ENCODE results near the gene ZBTB42. TPM values are rescaled to one million over a fixed set of nuclear protein-coding genes. Genes with fewer than 3 reads are reported as not detected.

ZBTB42 gene
- total RNA-seq, 2 experiments from 2014 or later = 1.1 to 1.4 TPM

DNA sequence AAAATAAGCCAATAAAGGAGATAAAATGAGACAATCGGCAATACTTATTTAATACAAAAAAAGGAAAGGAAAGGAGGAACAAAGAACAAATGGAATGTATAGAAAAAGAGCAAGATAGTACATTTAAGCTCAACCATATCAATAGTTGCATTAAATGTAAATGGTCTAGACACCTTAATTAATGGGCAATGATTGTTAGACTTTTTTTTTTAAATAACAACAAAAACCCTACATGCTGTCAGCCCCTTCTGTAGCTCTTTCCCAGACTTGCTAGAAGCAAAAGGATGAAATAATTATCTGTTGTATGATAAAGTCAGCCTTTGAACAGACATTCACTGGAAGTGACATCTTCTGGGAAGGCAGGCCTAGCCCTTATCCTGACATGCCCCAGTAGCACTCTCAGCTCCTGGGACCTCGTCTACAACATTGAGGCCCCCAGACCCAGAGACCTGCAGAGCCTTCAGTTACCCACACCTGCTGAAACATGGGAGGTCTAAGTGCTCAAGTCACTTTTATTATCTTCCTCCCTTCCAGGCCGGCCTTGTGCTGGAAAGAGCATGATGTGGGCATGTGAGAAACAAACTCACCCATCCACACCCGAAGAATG lies 34.5 kb upstream of the ZBTB42 start:
- DNase-seq = no peak
- Mint-ChIP-seq H3K27ac (no peak overlapping the region), H3K36me3 (peaks cover 20% of the 10 kb centered on the region), H3K27me3 (no peaks in the 10 kb centered on the region), H3K4me3 (no peak overlapping the region), H3K9me3 (peaks cover 3% of the 10 kb centered on the region), H3K4me1 (peaks cover 9% of the 10 kb centered on the region)

DNA sequence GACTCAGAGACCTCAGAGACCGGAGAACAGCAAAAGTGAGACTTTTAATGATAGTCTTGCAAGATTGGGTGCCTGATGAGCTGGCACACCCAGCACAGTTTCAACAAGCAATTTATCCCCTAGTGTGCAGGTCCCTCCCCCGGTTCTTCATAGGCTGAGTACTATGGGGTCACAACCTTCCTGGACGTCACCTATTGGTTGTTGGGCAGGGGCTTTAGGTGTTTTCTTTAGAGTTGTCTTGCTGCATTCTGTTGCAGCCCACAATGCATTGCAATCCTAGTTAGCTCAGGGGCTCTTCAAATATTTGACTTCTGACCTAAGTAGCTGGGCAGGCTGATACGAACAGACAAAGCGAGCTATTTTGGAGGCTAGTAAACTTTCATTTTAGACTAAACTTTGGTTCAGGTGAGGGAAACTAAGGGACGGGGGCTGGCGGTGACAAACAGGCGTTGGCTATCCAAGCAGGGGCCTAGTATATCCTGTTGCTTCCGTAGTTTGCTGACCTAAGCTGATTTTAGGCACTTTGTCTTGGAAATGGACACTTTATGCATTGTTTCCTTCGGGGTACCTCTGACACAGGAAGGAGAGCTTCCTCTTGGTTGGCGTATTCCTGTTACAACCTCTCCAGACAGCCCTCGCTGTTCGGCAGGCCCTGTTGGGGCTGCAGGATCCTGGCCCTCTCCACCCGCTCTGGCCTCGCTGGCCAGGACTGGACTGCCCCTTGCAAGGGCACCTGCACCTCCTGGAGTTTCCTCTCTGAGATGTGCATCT lies 33.9 kb upstream of the ZBTB42 start:
- no peak for DNase-seq
- peaks cover 9% of the 10 kb centered on the region for H3K4me1 Mint-ChIP-seq
- no peak overlapping the region for H3K4me3 Mint-ChIP-seq
- peaks cover 3% of the 10 kb centered on the region for H3K9me3 Mint-ChIP-seq
- H3K27ac Mint-ChIP-seq = no peak overlapping the region
- no peaks in the 10 kb centered on the region for H3K27me3 Mint-ChIP-seq
- peaks cover 25% of the 10 kb centered on the region for H3K36me3 Mint-ChIP-seq

DNA sequence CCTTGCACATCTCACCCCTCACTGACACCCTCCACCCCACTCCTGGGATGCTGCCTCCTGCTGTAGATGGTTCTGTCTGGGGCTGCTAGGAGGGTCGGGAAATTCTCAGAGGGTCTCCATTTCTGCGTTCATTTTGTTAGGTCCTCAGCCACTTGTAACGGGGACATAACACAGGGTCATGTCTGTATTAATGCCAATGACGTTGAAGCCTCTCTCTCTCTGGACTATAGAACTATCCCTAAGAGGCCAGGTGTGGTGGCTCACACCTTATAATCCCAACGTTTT lies 33.3 kb upstream of the ZBTB42 start:
- H3K4me3 Mint-ChIP-seq = no peak overlapping the region
- peaks cover 3% of the 10 kb centered on the region for H3K9me3 Mint-ChIP-seq
- H3K36me3 Mint-ChIP-seq = peaks cover 23% of the 10 kb centered on the region
- H3K27ac Mint-ChIP-seq = no peak overlapping the region
- peaks cover 9% of the 10 kb centered on the region for H3K4me1 Mint-ChIP-seq
- no peaks in the 10 kb centered on the region for H3K27me3 Mint-ChIP-seq
- DNase-seq = no peak

- Mint-ChIP-seq H3K27ac (peak overlapping the region; percentile 46), H3K27me3 (no peaks in the 10 kb centered on the region), H3K36me3 (peaks cover 23% of the 10 kb centered on the region), H3K9me3 (peaks cover 3% of the 10 kb centered on the region), H3K4me3 (no peak overlapping the region), H3K4me1 (peaks cover 9% of the 10 kb centered on the region)
- DNase-seq = peak; percentile 90
Measured at GRCh38 chr14:104768437-104769323, 32.2 kb upstream of the ZBTB42 start.

- peak overlapping the region; percentile 56 for H3K27ac Mint-ChIP-seq
- peaks cover 3% of the 10 kb centered on the region for H3K9me3 Mint-ChIP-seq
- peaks cover 9% of the 10 kb centered on the region for H3K4me1 Mint-ChIP-seq
Measured at GRCh38 chr14:104769324-104770071, 31.4 kb upstream of the ZBTB42 start.

GRCh38 chr14:104770072-104770579 lies 30.8 kb upstream of the ZBTB42 start:
- H3K4me1 Mint-ChIP-seq = peaks cover 9% of the 10 kb centered on the region
- H3K27me3 Mint-ChIP-seq = no peaks in the 10 kb centered on the region
- no peak overlapping the region for H3K4me3 Mint-ChIP-seq
- no peak overlapping the region for H3K27ac Mint-ChIP-seq
- H3K36me3 Mint-ChIP-seq = peaks cover 25% of the 10 kb centered on the region
- peaks cover 3% of the 10 kb centered on the region for H3K9me3 Mint-ChIP-seq
- DNase-seq = no peak

More at GRCh38 chr14:104769324-104770071, 31.4 kb upstream of the ZBTB42 start:
- Mint-ChIP-seq H3K36me3 (peaks cover 23% of the 10 kb centered on the region), H3K4me3 (no peak overlapping the region), H3K27me3 (no peaks in the 10 kb centered on the region)
- no peak for DNase-seq

DNA sequence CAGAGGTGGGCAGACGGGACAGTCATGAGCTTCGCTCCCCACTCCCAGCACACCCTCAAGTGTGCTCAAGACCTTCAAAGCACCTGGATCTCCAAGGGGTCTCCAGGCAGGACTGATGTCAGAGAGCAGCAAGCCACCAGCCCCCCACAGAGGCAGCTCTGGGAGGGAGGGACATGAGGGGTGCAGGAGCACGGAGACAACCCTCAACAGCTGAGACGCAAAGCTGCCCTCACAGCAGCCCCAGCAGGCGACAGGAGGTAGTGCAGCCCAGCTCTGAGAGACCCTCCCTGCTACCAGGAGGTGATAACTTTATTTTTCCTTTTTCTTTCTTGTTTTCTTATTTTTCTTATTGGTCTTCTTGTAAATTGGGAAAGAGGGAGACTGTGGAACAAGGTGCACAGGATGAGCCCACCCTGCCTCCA lies 30.0 kb upstream of the ZBTB42 start:
- Mint-ChIP-seq H3K4me3 (no peak overlapping the region), H3K9me3 (peaks cover 3% of the 10 kb centered on the region), H3K27me3 (no peaks in the 10 kb centered on the region), H3K36me3 (peaks cover 23% of the 10 kb centered on the region), H3K27ac (no peak overlapping the region), H3K4me1 (peaks cover 9% of the 10 kb centered on the region)
- no peak for DNase-seq

DNA sequence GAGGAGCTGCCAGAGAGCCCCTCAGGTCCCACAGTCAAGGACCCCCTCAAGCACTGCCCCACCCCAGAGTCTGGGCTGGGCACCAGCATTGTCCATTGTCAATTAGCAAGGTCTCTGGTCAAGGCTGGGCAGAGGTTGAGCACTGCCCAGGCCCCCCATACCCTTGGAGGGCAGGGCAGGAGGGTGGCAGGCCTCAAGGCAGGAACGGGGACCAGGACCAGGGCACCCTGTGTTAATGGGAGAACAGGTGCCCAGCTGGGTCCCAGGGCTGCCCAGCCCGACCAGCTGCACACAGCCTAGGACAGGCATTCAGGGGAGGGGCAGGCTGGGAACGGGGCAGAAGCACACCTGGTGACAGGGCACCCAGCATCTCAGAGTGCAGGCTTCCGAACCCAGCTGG lies 29.5 kb upstream of the ZBTB42 start:
- no peak overlapping the region for H3K4me3 Mint-ChIP-seq
- DNase-seq = no peak
- H3K4me1 Mint-ChIP-seq = peaks cover 9% of the 10 kb centered on the region
- peaks cover 23% of the 10 kb centered on the region for H3K36me3 Mint-ChIP-seq
- no peaks in the 10 kb centered on the region for H3K27me3 Mint-ChIP-seq
- H3K9me3 Mint-ChIP-seq = peaks cover 3% of the 10 kb centered on the region
- H3K27ac Mint-ChIP-seq = no peak overlapping the region

- Mint-ChIP-seq H3K36me3 (peaks cover 27% of the 10 kb centered on the region), H3K9me3 (peaks cover 3% of the 10 kb centered on the region), H3K4me1 (peaks cover 9% of the 10 kb centered on the region), H3K4me3 (no peak overlapping the region), H3K27ac (no peak overlapping the region), H3K27me3 (no peaks in the 10 kb centered on the region)
- DNase-seq = no peak
Measured at GRCh38 chr14:104771918-104772706, 28.8 kb upstream of the ZBTB42 start.

DNA sequence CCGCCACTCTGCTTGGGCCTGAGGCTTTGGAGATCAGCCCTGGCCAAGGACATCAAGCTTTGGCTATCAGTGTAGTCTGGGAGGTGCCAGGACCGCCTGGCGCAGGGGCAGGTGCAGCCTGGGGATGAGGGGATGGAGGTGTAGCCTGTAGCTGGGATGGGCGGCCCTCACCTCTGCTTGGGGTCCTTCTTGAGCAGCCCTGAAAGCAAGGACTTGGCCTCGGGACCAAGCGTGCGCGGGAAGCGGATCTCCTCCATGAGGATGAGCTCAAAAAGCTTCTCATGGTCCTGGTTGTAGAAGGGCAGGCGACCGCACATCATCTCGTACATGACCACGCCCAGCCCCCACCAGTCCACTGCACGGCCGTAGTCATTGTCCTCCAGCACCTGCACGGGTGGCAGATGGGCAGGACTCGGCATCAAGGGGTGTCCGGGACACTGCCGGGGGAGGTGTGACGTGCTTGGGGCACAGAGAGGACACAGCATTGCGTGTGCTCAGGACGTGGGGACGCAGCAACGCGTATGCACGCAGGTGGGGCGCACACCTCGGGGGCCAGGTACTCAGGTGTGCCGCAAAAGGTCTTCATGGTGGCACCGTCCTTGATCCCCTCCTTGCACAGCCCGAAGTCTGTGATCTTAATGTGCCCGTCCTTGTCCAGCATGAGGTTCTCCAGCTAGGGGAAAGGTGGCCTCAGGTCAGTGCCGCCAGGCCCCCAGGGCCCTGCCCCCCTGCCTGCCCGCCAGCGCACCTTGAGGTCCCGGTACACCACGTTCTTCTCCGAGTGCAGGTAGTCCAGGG lies 28.0 kb upstream of the ZBTB42 start:
- H3K9me3 Mint-ChIP-seq = peaks cover 3% of the 10 kb centered on the region
- no peaks in the 10 kb centered on the region for H3K27me3 Mint-ChIP-seq
- peaks cover 9% of the 10 kb centered on the region for H3K4me1 Mint-ChIP-seq
- peaks cover 27% of the 10 kb centered on the region for H3K36me3 Mint-ChIP-seq
- DNase-seq = no peak
- no peak overlapping the region for H3K4me3 Mint-ChIP-seq
- H3K27ac Mint-ChIP-seq = no peak overlapping the region

- DNase-seq = no peak
Measured at GRCh38 chr14:104773505-104774452, 27.1 kb upstream of the ZBTB42 start.

GRCh38 chr14:104774453-104775072 lies 26.3 kb upstream of the ZBTB42 start:
- Mint-ChIP-seq H3K36me3 (peaks cover 27% of the 10 kb centered on the region), H3K4me3 (no peak overlapping the region), H3K27ac (no peak overlapping the region), H3K27me3 (no peaks in the 10 kb centered on the region), H3K4me1 (peaks cover 3% of the 10 kb centered on the region), H3K9me3 (peaks cover 3% of the 10 kb centered on the region)
- no peak for DNase-seq

More at GRCh38 chr14:104773505-104774452, 27.1 kb upstream of the ZBTB42 start:
- H3K4me1 Mint-ChIP-seq = peaks cover 8% of the 10 kb centered on the region
- H3K9me3 Mint-ChIP-seq = peaks cover 3% of the 10 kb centered on the region
- H3K36me3 Mint-ChIP-seq = peaks cover 27% of the 10 kb centered on the region
- no peak overlapping the region for H3K4me3 Mint-ChIP-seq
- no peak overlapping the region for H3K27ac Mint-ChIP-seq
- H3K27me3 Mint-ChIP-seq = no peaks in the 10 kb centered on the region

All from activated naive CD8-positive, alpha-beta T cell treated with anti-CD3 and anti-CD28 coated beads for 36 hours (primary cell).